ENCODE data around the gene EDARADD.

DNA sequence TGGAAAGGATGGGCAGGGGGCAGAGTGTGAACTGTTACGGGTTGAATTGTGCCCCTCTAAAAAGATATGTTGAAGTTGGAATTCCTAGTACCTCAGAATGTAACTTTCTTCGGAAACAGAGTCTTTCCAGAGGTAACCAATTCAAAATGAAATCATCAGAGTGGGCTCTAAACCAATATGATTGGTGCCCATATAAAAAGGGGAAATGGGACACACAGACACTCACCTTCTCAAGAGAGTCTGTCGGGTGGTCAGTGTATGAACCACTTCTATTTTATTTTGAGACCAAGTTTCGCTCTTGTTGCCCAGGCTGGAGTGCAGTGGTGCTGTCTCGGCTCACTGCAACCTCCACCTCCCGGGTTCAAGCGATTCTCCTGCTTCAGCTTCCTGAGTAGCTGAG, 7.6 kb downstream of the EDARADD start:
- TF ChIP-seq, protein P1, sequence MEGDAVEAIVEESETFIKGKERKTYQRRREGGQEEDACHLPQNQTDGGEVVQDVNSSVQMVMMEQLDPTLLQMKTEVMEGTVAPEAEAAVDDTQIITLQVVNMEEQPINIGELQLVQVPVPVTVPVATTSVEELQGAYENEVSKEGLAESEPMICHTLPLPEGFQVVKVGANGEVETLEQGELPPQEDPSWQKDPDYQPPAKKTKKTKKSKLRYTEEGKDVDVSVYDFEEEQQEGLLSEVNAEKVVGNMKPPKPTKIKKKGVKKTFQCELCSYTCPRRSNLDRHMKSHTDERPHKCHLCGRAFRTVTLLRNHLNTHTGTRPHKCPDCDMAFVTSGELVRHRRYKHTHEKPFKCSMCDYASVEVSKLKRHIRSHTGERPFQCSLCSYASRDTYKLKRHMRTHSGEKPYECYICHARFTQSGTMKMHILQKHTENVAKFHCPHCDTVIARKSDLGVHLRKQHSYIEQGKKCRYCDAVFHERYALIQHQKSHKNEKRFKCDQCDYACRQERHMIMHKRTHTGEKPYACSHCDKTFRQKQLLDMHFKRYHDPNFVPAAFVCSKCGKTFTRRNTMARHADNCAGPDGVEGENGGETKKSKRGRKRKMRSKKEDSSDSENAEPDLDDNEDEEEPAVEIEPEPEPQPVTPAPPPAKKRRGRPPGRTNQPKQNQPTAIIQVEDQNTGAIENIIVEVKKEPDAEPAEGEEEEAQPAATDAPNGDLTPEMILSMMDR (IDR thresholded peaks at IDR 0.05) = no peak
- TF ChIP-seq POLR2A (IDR thresholded peaks at IDR 0.05) = no peak
- no peak for TF ChIP-seq POLR2AphosphoS5 (IDR thresholded peaks at IDR 0.05)
